Bronchial epithelial cell (primary cell): ENCODE measurements around the gene CHST11. TPM values are rescaled to one million over a fixed set of nuclear protein-coding genes. Genes with fewer than 3 reads are reported as not detected.

ENCODE experiments used
- DNase-seq: peaks from one replicate; pipeline ENCODE4 v3.0.0-alpha.2; 2010; ENCODE audit warnings: low read depth
- FAIRE-seq: peaks from 2 replicates; lab custom pipeline; 2011; peaks lifted over from hg19 to GRCh38; lab: Jason Lieb, UNC
- H3K27me3 ChIP-seq: 2 replicates; pipeline ENCODE4 v1.5.1; 2011; ENCODE audit warnings: low read length; ENCODE audit not compliant: control insufficient read depth, insufficient read depth
- H3K36me3 ChIP-seq: 2 replicates; pipeline ENCODE4 v1.5.1; 2011; ENCODE audit warnings: low read length; ENCODE audit not compliant: control insufficient read depth, insufficient read depth
- H3K4me3 ChIP-seq: 2 replicates; pipeline ENCODE4 v1.5.1; 2011; ENCODE audit warnings: mild to moderate bottlenecking, low read depth, low read length, control low read depth
- CTCF ChIP-seq: IDR thresholded peaks from 2 replicates; pipeline ENCODE4 v1.5.1; 2011; ENCODE audit warnings: mild to moderate bottlenecking, moderate library complexity, low read length, control low read depth, inconsistent platforms; ENCODE audit not compliant: insufficient read depth, severe bottlenecking
- total RNA-seq: library from RNA; depleted of rRNA; stranded (reverse); fragments of >200 nt; gene quantifications from 2 replicates; pipeline ENCODE4 v1.2.1, GENCODE V29; 2014

CHST11 gene
- total RNA-seq, 1 donor from 2014 or later, result 7.9 TPM

- no peak for FAIRE-seq
- no peak overlapping the region for H3K4me3 ChIP-seq
Observed at GRCh38 chr12:104700324-104700723, 243.6 kb downstream of the CHST11 start.

GRCh38 chr12:104701301-104701700 is 244.6 kb downstream of the CHST11 start:
- TF ChIP-seq CTCF, result no peak
- no peaks in the 10 kb centered on the region for H3K36me3 ChIP-seq
- FAIRE-seq (no peak), DNase-seq (no peak)
- H3K27me3 ChIP-seq, result no peaks in the 10 kb centered on the region
- no peak overlapping the region for H3K4me3 ChIP-seq

More at GRCh38 chr12:104700324-104700723, 243.6 kb downstream of the CHST11 start:
- no peaks in the 10 kb centered on the region for H3K36me3 ChIP-seq
- DNase-seq, result no peak
- TF ChIP-seq CTCF, result no peak
- H3K27me3 ChIP-seq, result no peaks in the 10 kb centered on the region

- Histone ChIP-seq H3K4me3 (no peak overlapping the region), H3K36me3 (no peaks in the 10 kb centered on the region), H3K27me3 (no peaks in the 10 kb centered on the region)
- TF ChIP-seq CTCF, result no peak
- FAIRE-seq (no peak), DNase-seq (no peak)
Observed at GRCh38 chr12:104701756-104702155, 245.0 kb downstream of the CHST11 start.

DNA sequence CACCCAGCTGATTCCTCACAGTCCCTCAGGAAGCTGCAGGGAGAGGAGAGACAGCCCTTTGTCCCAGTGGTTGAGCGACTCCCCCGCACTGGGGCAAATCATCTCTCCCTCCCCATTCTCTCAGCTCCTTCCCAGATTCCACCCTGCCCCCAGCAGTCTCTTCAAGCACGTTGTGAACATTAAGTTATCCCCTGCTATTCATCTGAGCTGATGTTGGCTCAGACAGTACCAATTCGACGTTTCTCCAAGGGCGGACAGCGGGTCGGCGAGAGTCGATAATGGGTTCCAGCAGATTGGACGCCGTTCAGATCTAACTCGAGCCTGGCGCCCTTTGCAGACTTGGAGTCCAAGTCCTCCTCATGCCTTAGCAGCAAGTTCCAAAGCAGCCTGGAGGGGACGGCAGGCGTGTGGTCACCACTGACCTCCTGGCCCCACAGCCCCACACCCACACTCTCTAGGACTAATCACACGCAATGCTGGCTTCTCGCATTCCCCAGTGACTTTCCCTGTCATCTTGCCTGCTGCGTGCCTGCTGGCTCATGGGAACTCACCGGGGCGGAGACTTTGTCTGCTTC is 245.9 kb downstream of the CHST11 start:
- DNase-seq, result no peak
- Histone ChIP-seq H3K27me3 (no peaks in the 10 kb centered on the region), H3K4me3 (no peak overlapping the region), H3K36me3 (no peaks in the 10 kb centered on the region)
- TF ChIP-seq CTCF, result no peak
- FAIRE-seq, result no peak

DNA sequence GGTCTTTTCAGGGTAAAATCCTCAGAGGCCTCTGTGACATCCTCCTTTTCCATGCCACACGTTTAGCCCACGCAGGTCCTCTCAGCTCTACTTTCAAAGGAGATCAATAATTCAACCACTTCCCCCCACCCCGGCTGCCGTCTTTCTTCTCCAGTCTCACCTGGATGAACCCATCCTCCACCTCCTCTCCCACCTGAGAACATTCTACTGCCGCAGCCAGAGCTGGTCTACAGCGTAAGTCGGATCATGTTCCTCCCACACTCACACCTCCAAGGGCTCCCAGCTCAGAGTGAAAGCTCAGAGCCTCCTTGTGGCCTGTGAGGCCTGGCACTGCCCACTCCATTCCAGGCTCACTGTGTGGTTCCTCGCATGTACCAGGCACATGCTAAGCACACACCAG is 246.6 kb downstream of the CHST11 start:
- Histone ChIP-seq H3K36me3 (no peaks in the 10 kb centered on the region), H3K4me3 (no peak overlapping the region), H3K27me3 (no peaks in the 10 kb centered on the region)
- no peak for TF ChIP-seq CTCF
- FAIRE-seq, result no peak
- no peak for DNase-seq

DNA sequence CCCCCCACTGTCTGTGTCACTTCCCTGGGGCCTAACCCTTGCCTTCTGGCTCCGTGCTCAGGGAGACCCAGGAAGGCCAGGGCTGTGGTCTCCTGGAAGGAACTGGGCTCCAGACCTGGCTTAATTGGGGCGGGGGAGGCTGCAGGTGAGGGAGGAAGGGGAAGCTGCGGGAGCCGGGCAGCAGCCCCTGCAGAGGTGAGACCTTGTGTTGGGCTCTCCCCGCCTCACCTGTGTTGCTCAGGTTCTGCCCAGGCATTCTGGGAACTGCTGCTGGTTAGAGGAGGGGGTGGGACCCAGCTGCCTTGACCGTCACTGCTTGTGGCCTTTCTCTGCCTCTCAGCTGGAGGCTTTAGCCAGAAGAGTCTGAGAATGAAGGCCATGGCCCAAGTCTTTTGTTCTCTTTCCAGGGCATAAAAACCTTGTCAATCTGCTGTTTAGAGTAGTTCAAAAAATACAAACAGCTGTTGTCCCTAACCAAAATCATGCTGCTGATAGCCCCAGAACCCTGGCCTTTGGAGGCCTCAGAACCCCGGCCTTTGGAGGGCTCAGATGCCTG is 247.6 kb downstream of the CHST11 start:
- no peak for TF ChIP-seq CTCF
- no peak for DNase-seq
- no peak for FAIRE-seq
- Histone ChIP-seq H3K4me3 (no peak overlapping the region), H3K36me3 (no peaks in the 10 kb centered on the region), H3K27me3 (no peaks in the 10 kb centered on the region)
